Type B pancreatic cell (in vitro differentiated cells): Measurements from ENCODE around the gene SLC2A13. TPM values are rescaled to one million over a fixed set of nuclear protein-coding genes. Genes with fewer than 3 reads are reported as not detected.
A peak's percentile ranks its signal among the peaks of the same experiment; 100 is the strongest.

ENCODE experiments used
- DNase-seq: peaks from one replicate; pipeline ENCODE4 v3.0.0; 2021; ENCODE audit warnings: mixed read lengths; ENCODE audit not compliant: unreplicated experiment; ENCODE audit errors: extremely low spot score
- H3K27ac Mint-ChIP-seq: 2 replicates; pipeline ENCODE4 v1.8.0; 2021; ENCODE audit warnings: mild to moderate bottlenecking, mixed read lengths
- H3K27me3 Mint-ChIP-seq: 2 replicates; pipeline ENCODE4 v1.8.0; 2021; ENCODE audit warnings: mixed read lengths
- H3K36me3 Mint-ChIP-seq: 2 replicates; pipeline ENCODE4 v1.8.0; 2021; ENCODE audit warnings: mixed read lengths
- H3K4me1 Mint-ChIP-seq: one replicate; pipeline ENCODE4 v1.8.0; 2021; ENCODE audit warnings: mixed read lengths; ENCODE audit not compliant: unreplicated experiment
- H3K4me3 Mint-ChIP-seq: 2 replicates; pipeline ENCODE4 v1.8.0; 2021; ENCODE audit warnings: mild to moderate bottlenecking, mixed read lengths
- H3K9me3 Mint-ChIP-seq: 2 replicates; pipeline ENCODE4 v1.8.0; 2021; ENCODE audit warnings: mixed read lengths
- total RNA-seq: library from RNA; stranded (reverse); gene quantifications from 2 replicates; pipeline ENCODE4 v1.2.1, GENCODE V29; 2021; ENCODE audit warnings: low replicate concordance
- TF ChIP-seq, protein P1 (sequence below): fragments of 200-600 bp; sonication (generic); conservative IDR thresholded peaks from 2 replicates; pipeline ENCODE4 v1.5.0; 2021; ENCODE audit warnings: antibody characterized with exemption, mild to moderate bottlenecking

The SLC2A13 gene
- total RNA-seq, 1 donor from 2014 or later, result 7.1 TPM

DNA sequence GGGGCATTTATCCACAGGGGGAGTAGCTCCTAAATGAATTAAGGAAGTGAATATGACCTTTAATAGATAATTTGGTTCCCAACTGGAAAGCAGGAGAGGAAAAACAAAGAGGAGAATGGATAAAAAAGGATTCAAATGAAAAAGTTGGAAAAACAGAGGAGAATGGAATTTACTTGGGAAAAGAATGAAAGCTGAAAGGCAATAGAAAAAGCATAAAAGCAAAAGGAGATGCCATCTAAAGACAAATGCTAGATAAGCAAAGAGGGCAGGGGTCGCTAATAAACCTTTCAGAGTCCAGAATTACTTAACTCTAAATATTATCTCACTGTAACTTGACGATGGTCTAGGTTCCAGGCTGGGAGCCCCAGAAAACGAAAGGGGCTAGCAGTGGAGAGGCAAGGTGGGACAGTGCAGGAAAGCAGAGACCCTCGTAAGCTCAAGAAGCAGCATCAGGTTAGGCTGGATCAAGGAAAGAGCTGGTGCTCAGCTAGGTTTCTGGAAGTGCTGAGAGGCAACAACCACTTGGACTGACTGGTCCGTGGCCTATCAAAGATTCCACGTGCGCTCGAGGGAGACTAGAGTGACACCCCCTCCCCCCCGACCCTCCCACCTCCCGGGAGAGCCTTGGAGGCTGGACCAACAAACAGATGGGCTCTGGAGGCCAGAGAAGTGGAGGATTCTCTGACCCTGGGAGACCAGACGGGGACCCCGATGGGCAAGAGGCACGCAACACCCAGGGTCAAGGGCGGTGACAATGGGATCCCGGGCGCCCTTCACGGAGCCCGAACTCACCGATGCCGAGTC, 1.2 kb downstream of the SLC2A13 start:
- Mint-ChIP-seq H3K9me3 (no peaks in the 10 kb centered on the region), H3K27ac (peak overlapping the region; percentile 53), H3K4me1 (peaks cover 28% of the 10 kb centered on the region), H3K27me3 (peaks cover 4% of the 10 kb centered on the region), H3K4me3 (peak overlapping the region; percentile 87), H3K36me3 (peaks cover 6% of the 10 kb centered on the region)
- no peak for DNase-seq
- TF ChIP-seq, protein P1, sequence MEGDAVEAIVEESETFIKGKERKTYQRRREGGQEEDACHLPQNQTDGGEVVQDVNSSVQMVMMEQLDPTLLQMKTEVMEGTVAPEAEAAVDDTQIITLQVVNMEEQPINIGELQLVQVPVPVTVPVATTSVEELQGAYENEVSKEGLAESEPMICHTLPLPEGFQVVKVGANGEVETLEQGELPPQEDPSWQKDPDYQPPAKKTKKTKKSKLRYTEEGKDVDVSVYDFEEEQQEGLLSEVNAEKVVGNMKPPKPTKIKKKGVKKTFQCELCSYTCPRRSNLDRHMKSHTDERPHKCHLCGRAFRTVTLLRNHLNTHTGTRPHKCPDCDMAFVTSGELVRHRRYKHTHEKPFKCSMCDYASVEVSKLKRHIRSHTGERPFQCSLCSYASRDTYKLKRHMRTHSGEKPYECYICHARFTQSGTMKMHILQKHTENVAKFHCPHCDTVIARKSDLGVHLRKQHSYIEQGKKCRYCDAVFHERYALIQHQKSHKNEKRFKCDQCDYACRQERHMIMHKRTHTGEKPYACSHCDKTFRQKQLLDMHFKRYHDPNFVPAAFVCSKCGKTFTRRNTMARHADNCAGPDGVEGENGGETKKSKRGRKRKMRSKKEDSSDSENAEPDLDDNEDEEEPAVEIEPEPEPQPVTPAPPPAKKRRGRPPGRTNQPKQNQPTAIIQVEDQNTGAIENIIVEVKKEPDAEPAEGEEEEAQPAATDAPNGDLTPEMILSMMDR, result no peak

DNA sequence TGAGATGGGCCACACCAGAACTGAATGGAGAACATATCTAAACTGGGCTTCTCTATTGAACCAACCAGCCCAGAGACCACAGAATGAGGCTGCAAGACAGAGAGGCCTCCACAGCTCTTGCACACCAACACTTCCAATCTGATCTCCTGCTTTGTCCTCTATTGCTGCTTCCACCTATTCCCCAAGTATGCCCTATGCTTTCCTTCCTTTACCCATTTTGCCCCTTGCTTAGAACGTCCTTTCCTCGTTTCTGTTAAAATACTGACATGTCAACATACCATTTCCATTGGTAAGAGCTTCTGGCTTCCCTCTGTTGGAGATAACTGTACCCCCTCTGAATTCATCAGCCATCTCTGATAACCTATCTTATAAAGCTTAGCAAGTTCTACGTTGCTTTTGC, 2.8 kb downstream of the SLC2A13 start:
- peaks cover 4% of the 10 kb centered on the region for H3K27me3 Mint-ChIP-seq
- DNase-seq, result no peak
- H3K9me3 Mint-ChIP-seq, result no peaks in the 10 kb centered on the region
- TF ChIP-seq, protein P1, result no peak
- peak overlapping the region; percentile 55 for H3K4me3 Mint-ChIP-seq
- peaks cover 6% of the 10 kb centered on the region for H3K36me3 Mint-ChIP-seq
- peaks cover 28% of the 10 kb centered on the region for H3K4me1 Mint-ChIP-seq
- H3K27ac Mint-ChIP-seq, result peak overlapping the region; percentile 3

DNA sequence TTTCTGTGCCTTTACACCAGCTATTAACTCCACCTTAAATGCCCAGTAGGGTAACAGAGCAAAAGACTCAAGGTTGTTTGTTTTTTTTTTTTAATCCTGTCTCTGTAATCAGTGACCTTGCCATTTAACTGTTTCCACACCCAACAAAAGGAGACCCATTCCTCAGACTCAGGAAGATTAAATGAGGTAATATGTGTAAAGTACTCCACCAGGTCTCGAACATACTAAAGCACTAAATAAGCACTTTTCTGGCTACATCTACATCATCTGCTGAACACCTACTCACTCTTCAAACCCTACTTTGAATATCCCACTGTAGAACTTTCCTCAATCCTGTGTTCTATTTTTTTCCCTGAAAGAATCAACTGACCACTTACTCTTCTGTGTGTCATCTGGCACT, 4.1 kb downstream of the SLC2A13 start:
- TF ChIP-seq, protein P1, result no peak
- H3K4me1 Mint-ChIP-seq, result peaks cover 22% of the 10 kb centered on the region
- H3K4me3 Mint-ChIP-seq, result no peak overlapping the region
- H3K27me3 Mint-ChIP-seq, result no peaks in the 10 kb centered on the region
- DNase-seq, result no peak
- H3K27ac Mint-ChIP-seq, result no peak overlapping the region
- H3K36me3 Mint-ChIP-seq, result peaks cover 6% of the 10 kb centered on the region
- H3K9me3 Mint-ChIP-seq, result no peaks in the 10 kb centered on the region

- no peak overlapping the region for H3K27ac Mint-ChIP-seq
- peaks cover 6% of the 10 kb centered on the region for H3K36me3 Mint-ChIP-seq
- no peaks in the 10 kb centered on the region for H3K27me3 Mint-ChIP-seq
- no peak for DNase-seq
- no peaks in the 10 kb centered on the region for H3K9me3 Mint-ChIP-seq
- TF ChIP-seq, protein P1, result no peak
- H3K4me1 Mint-ChIP-seq, result peaks cover 20% of the 10 kb centered on the region
- H3K4me3 Mint-ChIP-seq, result no peak overlapping the region
Observed at GRCh38 chr12:40099423-40099853, 6.4 kb downstream of the SLC2A13 start.

GRCh38 chr12:40098406-40099145, 7.3 kb downstream of the SLC2A13 start:
- H3K4me1 Mint-ChIP-seq, result peaks cover 12% of the 10 kb centered on the region
- no peaks in the 10 kb centered on the region for H3K27me3 Mint-ChIP-seq
- H3K27ac Mint-ChIP-seq, result no peak overlapping the region
- no peak overlapping the region for H3K4me3 Mint-ChIP-seq
- H3K36me3 Mint-ChIP-seq, result peaks cover 6% of the 10 kb centered on the region
- no peaks in the 10 kb centered on the region for H3K9me3 Mint-ChIP-seq
- TF ChIP-seq, protein P1, result no peak
- no peak for DNase-seq
